HG03469 (cell line): ENCODE data around the gene MTIF3.

Source experiments
- ATAC-seq: cut with Tn5 transposase; IDR thresholded peaks from one replicate; pipeline ENCODE4 v1.9.1; 2021; ENCODE audit warnings: mild to moderate bottlenecking, moderate library complexity, moderate number of reproducible peaks; ENCODE audit not compliant: unreplicated experiment

Gene MTIF3

DNA sequence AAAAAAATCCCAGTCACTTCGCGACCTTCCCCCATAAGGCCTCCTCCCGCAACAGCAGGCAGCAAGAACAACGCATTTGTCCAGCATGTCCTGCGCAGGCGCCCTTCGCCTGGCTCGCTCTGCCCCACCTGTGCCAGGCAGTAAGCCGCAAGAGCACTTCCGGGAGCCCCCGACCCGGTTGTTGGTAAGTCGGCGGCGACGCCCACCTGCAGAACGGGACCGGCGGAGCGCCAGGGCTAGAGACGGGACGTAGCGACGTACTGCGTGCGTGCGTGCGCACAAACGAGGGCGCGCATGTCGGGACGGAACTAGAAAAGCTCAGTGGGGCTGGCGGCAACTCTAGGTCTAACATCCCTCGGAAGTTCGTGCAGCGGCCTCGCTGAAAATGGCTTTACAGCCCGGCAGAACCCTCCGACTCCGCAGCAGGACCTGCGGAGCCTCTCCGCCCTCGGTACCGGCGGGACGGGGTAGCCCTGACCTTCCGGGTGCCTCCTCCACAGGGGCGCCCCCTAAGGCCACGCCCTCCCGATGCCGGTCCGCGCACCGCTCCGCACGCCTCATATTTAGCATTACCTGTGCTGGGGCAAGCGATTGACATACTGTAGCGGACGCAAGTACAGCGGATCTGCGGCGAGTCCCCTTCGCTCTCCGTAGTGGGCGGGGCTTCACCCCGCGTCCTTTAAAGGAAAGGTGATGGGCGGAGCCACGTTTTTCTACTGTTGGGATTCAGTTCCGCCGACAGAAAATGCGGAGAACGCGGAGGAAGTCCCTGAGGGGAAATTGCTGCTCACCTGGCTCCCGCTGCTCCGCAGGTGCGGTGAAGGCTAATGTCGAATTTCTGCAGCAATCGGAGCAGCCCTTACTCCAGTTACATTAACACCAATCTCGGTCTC is at the start of gene MTIF3:
Gene MTIF3 (minus strand): TSS at position 629 of the 893 bp plus-strand sequence. CDS start 10,116 bp downstream, outside the sequence.
- peak; percentile 69 for ATAC-seq

GRCh38 chr13:27497563-27498230 is 47.3 kb upstream of the MTIF3 start:
- ATAC-seq: no peak

- no peak for ATAC-seq
These were observed 46.3 kb upstream of the MTIF3 start for GRCh38 chr13:27496536-27497273.

DNA sequence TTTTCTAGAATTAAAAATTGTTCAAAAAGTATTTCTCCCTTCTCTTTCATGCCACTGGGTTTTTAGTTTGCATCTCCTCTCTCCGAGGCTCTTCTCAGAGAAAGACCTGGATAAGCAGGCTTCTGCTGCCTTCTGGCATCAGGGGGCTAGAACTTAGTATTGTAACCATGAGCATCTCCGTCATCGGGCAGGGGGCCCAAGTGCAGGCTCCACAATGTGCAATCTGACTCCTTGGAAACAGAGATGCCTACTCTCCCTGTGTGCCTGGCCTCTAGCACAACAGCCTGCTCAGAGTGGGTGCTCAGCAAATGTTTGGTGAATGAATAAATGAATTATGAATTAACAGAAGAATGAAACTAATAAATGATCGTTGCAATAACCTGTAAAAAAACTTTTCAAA is 45.6 kb upstream of the MTIF3 start:
- no peak for ATAC-seq

GRCh38 chr13:27495551-27495950 is 45.2 kb upstream of the MTIF3 start:
- ATAC-seq: no peak

GRCh38 chr13:27493981-27494380 is 43.6 kb upstream of the MTIF3 start:
- no peak for ATAC-seq

DNA sequence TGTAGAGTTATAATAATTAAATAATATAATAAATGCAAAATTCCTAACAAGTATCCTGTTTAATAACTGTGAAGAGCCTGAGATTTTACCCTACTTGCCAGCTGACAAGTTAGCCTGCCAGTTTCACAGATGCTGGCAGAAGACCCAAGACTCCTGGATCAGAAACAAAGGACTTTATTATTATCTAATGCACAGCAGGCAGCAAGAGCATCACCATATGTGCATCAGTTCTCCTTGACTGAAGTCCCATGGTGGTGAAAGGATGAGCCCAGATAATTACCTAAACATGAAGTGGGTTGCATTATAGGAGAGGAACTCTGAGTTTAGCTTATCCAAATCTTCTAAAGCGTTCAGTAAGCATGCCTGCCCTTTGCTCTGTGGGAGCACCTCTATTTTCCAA is 39.1 kb upstream of the MTIF3 start:
- ATAC-seq: no peak

- no peak for ATAC-seq
These were observed 37.4 kb upstream of the MTIF3 start for GRCh38 chr13:27487776-27488175.

DNA sequence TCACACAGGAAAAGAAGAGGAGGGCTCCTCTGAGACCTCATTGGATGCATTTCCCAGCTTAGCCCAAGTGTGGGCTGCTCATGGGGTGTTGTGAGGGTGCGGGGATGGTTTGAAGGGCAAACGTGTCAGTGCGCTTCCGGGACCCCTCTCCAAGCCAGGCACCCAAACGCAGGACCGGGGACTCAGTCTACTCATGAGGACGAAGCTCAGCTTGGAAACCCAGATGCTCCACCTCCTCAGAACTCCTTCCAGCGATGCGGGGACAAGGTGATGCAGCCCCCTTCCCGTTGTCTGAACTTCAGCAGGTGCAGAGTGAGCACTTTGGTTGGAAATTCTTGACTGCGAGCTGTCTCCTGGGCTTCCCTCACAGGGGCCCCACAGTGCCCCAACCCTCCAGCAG is 33.1 kb upstream of the MTIF3 start:
- no peak for ATAC-seq

- peak; percentile 88 for ATAC-seq
These were observed 32.6 kb upstream of the MTIF3 start for GRCh38 chr13:27482983-27483382.

GRCh38 chr13:27481766-27482165 is 31.4 kb upstream of the MTIF3 start:
- ATAC-seq: no peak

DNA sequence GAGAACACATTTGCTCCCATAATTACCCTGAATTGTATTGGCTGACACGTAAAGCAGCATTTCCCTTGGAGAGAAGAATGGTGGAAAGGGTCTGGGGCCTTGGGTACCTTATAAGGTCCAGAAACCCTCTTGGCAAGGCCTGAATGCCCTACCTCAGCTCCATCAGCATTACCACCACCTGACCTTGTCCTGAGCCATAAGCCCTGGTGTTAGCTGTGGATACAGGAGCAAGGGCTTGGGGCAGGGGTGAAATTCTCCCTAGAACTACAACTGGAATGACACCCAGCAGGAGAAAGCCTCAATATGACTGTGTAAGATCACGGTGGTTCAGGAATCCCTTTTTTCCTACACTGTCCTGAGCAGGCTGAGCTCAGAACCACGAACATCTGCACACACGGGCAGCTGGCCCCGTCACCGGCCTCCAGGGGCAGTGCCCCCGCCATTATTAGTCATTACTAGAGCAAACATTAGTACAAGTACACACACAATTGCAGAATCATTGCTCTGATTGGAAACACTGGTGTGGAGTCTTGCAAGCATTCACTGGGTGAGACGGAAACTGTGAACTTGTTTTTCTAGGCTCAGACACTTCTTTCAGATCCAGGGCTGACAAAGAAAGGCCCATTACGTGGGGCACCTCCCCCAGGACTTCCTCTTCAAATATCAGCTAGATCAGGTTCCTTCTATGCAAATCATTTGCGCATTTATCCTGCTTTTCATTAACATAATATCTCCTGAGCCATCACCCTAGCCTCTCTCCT is 26.8 kb upstream of the MTIF3 start:
- ATAC-seq: peak; percentile 58

DNA sequence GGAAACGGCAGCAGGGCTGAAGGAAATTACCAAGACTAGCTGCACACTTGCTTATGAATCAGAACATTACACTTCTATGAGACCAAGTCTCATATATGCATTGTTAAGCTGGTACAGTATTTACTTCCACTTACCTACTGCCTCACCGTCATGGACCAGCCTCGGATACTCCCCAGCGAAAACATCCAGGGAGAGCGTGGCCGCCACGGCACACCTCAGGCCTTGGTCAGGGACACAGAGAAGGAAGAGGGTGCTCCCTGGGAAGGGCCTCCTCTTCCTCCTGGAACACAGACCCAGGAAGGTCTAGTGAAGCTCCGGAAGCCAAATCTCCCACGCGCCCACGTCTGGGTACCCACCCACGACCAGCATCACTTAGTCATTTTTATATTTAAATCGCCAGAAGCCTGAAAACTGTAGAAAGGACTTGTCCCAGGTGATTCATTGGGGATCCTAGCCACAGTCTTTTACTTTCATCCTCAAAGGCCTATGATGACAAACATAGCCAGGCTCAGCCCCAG is 24.4 kb upstream of the MTIF3 start:
- no peak for ATAC-seq

- ATAC-seq: no peak
These were observed 22.6 kb upstream of the MTIF3 start for GRCh38 chr13:27472941-27473340.

GRCh38 chr13:27472441-27472840 is 22.1 kb upstream of the MTIF3 start:
- no peak for ATAC-seq

GRCh38 chr13:27470075-27470820 is 19.9 kb upstream of the MTIF3 start:
- ATAC-seq: no peak

GRCh38 chr13:27466513-27466912 is 16.1 kb upstream of the MTIF3 start:
- ATAC-seq: no peak

GRCh38 chr13:27465611-27466010 is 15.2 kb upstream of the MTIF3 start:
- ATAC-seq: no peak

- no peak for ATAC-seq
These were observed 13.1 kb upstream of the MTIF3 start for GRCh38 chr13:27463500-27463899.
